OCI-LY1 (cell line): ENCODE measurements around the gene PRRG4.

Experiments
- H2AFZ ChIP-seq: fragments of 200-600 bp; sonication (generic), shearing (Covaris generic); 2 replicates; pipeline ENCODE4 v1.6.0; 2014; ENCODE audit warnings: antibody characterized with exemption, mild to moderate bottlenecking, low read length
- H3F3A ChIP-seq: fragments of 200-600 bp; sonication (generic), shearing (Covaris generic); 2 replicates; pipeline ENCODE4 v1.6.0; 2014; ENCODE audit warnings: mild to moderate bottlenecking, antibody characterized with exemption, low read length, moderate library complexity; ENCODE audit not compliant: insufficient read depth
- H3K27ac ChIP-seq: fragments of 200-600 bp; sonication (generic); 2 replicates; pipeline ENCODE4 v1.5.1; 2014; ENCODE audit warnings: low read length, mixed run types, mild to moderate bottlenecking, low read depth; ENCODE audit not compliant: poor library complexity, severe bottlenecking
- H3K27me3 ChIP-seq: fragments of 200-600 bp; sonication (generic); 2 replicates; pipeline ENCODE4 v1.6.0; 2014; ENCODE audit warnings: antibody characterized with exemption, mild to moderate bottlenecking, low read length, moderate library complexity; ENCODE audit not compliant: insufficient read depth
- H3K36me3 ChIP-seq: fragments of 200-600 bp; sonication (generic); 2 replicates; pipeline ENCODE4 v1.6.1; 2014; ENCODE audit warnings: mild to moderate bottlenecking, antibody characterized with exemption, low read length, moderate library complexity, mixed read lengths; ENCODE audit not compliant: insufficient read depth
- H3K4me1 ChIP-seq: fragments of 200-600 bp; sonication (generic); 2 replicates; pipeline ENCODE4 v1.5.1; 2014; ENCODE audit warnings: mild to moderate bottlenecking, low read length, moderate library complexity; ENCODE audit not compliant: insufficient read depth, severe bottlenecking
- H3K4me2 ChIP-seq: fragments of 200-600 bp; sonication (generic), shearing (Covaris generic); 2 replicates; pipeline ENCODE4 v1.6.1; 2014; ENCODE audit warnings: low read length
- H3K4me3 ChIP-seq: fragments of 200-600 bp; sonication (generic); 2 replicates; pipeline ENCODE4 v1.5.1; 2014; ENCODE audit warnings: low read length, low read depth, mild to moderate bottlenecking, mixed read lengths; ENCODE audit not compliant: poor library complexity, severe bottlenecking
- H3K79me2 ChIP-seq: fragments of 200-600 bp; shearing (Covaris generic); 2 replicates; pipeline ENCODE4 v1.6.1; 2016; ENCODE audit warnings: mixed run types, low read length, mixed read lengths; ENCODE audit not compliant: insufficient read depth
- H3K9ac ChIP-seq: fragments of 200-600 bp; sonication (generic), shearing (Covaris generic); 2 replicates; pipeline ENCODE4 v1.6.1; 2014; ENCODE audit warnings: mild to moderate bottlenecking, low read length, mixed read lengths
- H3K9me2 ChIP-seq: fragments of 200-600 bp; sonication (generic), shearing (Covaris generic); 2 replicates; pipeline ENCODE4 v1.6.1; 2014; ENCODE audit warnings: low read depth, mild to moderate bottlenecking, low read length, mixed read lengths
- H3K9me3 ChIP-seq: fragments of 200-600 bp; shearing (Covaris generic); 2 replicates; pipeline ENCODE4 v1.6.1; 2014; ENCODE audit warnings: low read length, mixed read lengths
- H4K20me1 ChIP-seq: fragments of 200-600 bp; sonication (generic), shearing (Covaris generic); 2 replicates; pipeline ENCODE4 v1.6.0; 2016; ENCODE audit warnings: mild to moderate bottlenecking, low read length; ENCODE audit not compliant: insufficient read depth
- EZH2 ChIP-seq: fragments of 200-600 bp; sonication (generic), shearing (Covaris generic); IDR thresholded peaks from 2 replicates; pipeline ENCODE4 v1.8.0; 2017; ENCODE audit warnings: borderline replicate concordance, mixed run types, mild to moderate bottlenecking, antibody characterized with exemption, low read length, moderate library complexity, mixed read lengths
- TF ChIP-seq, protein P1 (sequence below): fragments of 200-600 bp; sonication (generic), shearing (Covaris generic); IDR thresholded peaks from 2 replicates; pipeline ENCODE4 v1.5.1; 2017; ENCODE audit warnings: mild to moderate bottlenecking, antibody characterized with exemption, low read length, moderate library complexity, mixed read lengths

Gene PRRG4

DNA sequence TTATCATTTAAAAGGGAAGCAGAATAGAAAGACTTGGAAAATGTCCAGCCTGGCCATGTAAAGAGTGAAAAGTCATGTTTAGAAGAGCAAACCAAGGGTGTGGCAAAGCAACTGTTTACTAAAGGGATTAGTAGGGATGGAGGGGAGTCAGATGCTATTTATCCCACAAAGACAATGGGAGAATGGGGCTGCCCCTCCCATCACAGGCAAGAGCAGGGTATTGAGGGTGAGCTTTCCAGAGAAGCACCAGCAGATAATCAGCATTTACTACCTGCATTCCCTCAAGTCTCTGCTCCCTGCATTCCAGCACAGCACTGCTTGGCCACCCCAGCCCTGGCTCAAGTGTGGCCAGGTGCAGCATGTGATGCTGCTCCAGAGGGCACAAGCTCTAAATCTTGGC is 44.4 kb downstream of the PRRG4 start:
- H3K27me3 ChIP-seq, result no peaks in the 10 kb centered on the region
- TF ChIP-seq, protein P1, sequence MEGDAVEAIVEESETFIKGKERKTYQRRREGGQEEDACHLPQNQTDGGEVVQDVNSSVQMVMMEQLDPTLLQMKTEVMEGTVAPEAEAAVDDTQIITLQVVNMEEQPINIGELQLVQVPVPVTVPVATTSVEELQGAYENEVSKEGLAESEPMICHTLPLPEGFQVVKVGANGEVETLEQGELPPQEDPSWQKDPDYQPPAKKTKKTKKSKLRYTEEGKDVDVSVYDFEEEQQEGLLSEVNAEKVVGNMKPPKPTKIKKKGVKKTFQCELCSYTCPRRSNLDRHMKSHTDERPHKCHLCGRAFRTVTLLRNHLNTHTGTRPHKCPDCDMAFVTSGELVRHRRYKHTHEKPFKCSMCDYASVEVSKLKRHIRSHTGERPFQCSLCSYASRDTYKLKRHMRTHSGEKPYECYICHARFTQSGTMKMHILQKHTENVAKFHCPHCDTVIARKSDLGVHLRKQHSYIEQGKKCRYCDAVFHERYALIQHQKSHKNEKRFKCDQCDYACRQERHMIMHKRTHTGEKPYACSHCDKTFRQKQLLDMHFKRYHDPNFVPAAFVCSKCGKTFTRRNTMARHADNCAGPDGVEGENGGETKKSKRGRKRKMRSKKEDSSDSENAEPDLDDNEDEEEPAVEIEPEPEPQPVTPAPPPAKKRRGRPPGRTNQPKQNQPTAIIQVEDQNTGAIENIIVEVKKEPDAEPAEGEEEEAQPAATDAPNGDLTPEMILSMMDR, result no peak

GRCh38 chr11:32881286-32881685 is 51.6 kb downstream of the PRRG4 start:
- no peaks in the 10 kb centered on the region for H3K9me3 ChIP-seq
- no peak overlapping the region for H3K9ac ChIP-seq
- no peak overlapping the region for H3K4me3 ChIP-seq
- no peak overlapping the region for H3K4me2 ChIP-seq
- TF ChIP-seq EZH2, result no peak
- TF ChIP-seq, protein P1, result no peak
- H2AFZ ChIP-seq, result no peak overlapping the region
- no peaks in the 10 kb centered on the region for H3K4me1 ChIP-seq
- H3K36me3 ChIP-seq, result no peaks in the 10 kb centered on the region
- no peaks in the 10 kb centered on the region for H3K9me2 ChIP-seq
- H4K20me1 ChIP-seq, result no peaks in the 10 kb centered on the region
- H3K27me3 ChIP-seq, result no peaks in the 10 kb centered on the region
- no peak overlapping the region for H3K27ac ChIP-seq
- H3F3A ChIP-seq, result no peaks in the 10 kb centered on the region
- no peaks in the 10 kb centered on the region for H3K79me2 ChIP-seq

More for the DNA sequence above, 44.4 kb downstream of the PRRG4 start:
- Histone ChIP-seq H3K9me3 (no peaks in the 10 kb centered on the region), H3K4me2 (no peak overlapping the region), H3K36me3 (no peaks in the 10 kb centered on the region), H3F3A (no peaks in the 10 kb centered on the region), H3K4me3 (no peak overlapping the region), H2AFZ (no peak overlapping the region), H3K9me2 (no peaks in the 10 kb centered on the region), H4K20me1 (no peaks in the 10 kb centered on the region), H3K4me1 (no peaks in the 10 kb centered on the region), H3K27ac (no peak overlapping the region), H3K9ac (no peak overlapping the region), H3K79me2 (no peaks in the 10 kb centered on the region)

DNA sequence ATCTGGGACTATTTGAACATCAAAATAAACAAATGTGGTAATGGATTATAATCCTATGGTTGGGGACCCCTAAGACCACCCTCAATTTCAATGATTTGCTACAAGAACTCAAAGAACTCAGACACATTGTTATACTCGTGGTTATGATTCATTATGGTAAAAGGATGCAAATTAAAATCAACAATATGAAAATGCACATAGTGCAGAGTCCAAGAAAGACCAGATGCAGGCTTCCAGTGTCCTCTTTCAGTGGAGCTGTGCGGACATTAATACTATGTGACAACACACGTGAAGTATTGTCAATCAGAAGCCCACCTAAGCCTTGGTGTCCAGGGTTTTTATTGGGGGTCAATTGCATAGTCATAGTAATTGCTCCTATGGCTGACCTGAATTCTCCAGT is 53.7 kb downstream of the PRRG4 start:
- no peak overlapping the region for H3K9ac ChIP-seq
- H3K27ac ChIP-seq, result no peak overlapping the region
- H3K79me2 ChIP-seq, result no peaks in the 10 kb centered on the region
- H3K4me2 ChIP-seq, result no peak overlapping the region
- no peak overlapping the region for H2AFZ ChIP-seq
- no peaks in the 10 kb centered on the region for H3K9me2 ChIP-seq
- H4K20me1 ChIP-seq, result no peaks in the 10 kb centered on the region
- no peaks in the 10 kb centered on the region for H3F3A ChIP-seq
- H3K9me3 ChIP-seq, result no peaks in the 10 kb centered on the region
- no peaks in the 10 kb centered on the region for H3K27me3 ChIP-seq
- no peaks in the 10 kb centered on the region for H3K4me1 ChIP-seq
- no peaks in the 10 kb centered on the region for H3K36me3 ChIP-seq
- TF ChIP-seq EZH2, result no peak
- TF ChIP-seq, protein P1, result no peak
- H3K4me3 ChIP-seq, result no peak overlapping the region
